Islet of Langerhans (tissue), 1 donor: ENCODE results near the gene NAPSA.
"Not testable (repeated sequence)": the region's sequence is repeated elsewhere in the genome, so short reads cannot be mapped to it uniquely, and the experiment has no call there.

Source experiments
- FAIRE-seq: peaks from one replicate; lab custom pipeline; 2011; peaks lifted over from hg19 to GRCh38; lab: Jason Lieb, UNC

The NAPSA gene

GRCh38 chr19:50365434-50366306 lies at the start of gene NAPSA:
Gene NAPSA (minus strand): TSS chr19:50365639. CDS start chr19:50365621, 18 bp downstream.
- FAIRE-seq = no peak

- no peak for FAIRE-seq
Observed at GRCh38 chr19:50413531-50413930, 48.1 kb upstream of the NAPSA start.

- FAIRE-seq = no peak
Observed at GRCh38 chr19:50413096-50413495, 47.7 kb upstream of the NAPSA start.

DNA sequence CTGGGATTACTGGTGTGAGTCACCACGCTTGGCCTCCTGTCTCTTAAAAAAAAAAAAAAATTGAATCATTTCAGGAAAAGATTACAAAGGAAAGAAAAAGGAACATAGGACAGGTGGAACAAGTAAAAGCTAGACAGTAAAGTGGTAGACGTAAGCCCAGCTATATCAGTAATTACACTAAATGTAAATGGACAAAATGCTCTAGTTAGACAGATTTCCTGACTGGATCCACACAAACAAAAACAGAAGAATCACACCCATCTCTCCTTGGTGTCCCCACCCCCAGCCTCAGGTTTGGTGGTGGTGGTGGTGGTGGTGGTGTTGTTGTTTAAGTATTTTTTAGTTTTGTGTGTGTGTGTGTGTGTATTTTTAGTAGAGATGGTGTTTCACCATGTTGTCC lies 47.0 kb upstream of the NAPSA start:
- no peak for FAIRE-seq

GRCh38 chr19:50410109-50410508 lies 44.7 kb upstream of the NAPSA start:
- no peak for FAIRE-seq

- FAIRE-seq = no peak
Observed at GRCh38 chr19:50409347-50409746, 43.9 kb upstream of the NAPSA start.

- no peak for FAIRE-seq
Observed at GRCh38 chr19:50406829-50407228, 41.4 kb upstream of the NAPSA start.

DNA sequence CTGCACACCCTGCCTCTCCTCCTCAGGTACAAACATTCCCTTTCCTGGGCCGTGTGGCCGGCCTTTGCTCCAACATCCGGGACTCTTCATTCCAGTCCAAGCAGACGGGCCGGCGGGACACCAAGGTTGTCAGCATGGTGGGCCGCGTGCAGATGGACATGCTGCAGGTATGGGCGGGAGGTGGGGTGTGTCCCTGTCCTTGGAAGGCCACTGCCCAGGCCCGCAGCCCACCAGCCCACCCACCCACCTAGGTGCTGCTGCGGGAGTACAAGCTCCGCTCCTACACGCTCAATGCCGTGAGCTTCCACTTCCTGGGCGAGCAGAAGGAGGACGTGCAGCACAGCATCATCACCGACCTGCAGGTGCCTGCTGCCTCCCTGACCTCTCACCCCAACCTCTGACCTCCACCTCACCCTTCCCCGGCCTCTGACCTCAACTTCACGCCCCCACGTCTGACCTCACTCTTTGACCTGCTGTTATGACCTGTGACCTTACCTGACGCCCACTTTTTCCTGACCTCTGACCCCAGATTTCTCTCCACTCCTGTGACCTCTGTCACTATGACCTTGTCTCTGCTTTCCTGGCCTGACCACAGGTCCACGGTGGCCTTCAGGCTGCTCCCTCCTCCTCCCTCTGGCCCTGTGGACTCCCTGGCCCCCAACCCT lies 40.8 kb upstream of the NAPSA start:
- FAIRE-seq = no peak

DNA sequence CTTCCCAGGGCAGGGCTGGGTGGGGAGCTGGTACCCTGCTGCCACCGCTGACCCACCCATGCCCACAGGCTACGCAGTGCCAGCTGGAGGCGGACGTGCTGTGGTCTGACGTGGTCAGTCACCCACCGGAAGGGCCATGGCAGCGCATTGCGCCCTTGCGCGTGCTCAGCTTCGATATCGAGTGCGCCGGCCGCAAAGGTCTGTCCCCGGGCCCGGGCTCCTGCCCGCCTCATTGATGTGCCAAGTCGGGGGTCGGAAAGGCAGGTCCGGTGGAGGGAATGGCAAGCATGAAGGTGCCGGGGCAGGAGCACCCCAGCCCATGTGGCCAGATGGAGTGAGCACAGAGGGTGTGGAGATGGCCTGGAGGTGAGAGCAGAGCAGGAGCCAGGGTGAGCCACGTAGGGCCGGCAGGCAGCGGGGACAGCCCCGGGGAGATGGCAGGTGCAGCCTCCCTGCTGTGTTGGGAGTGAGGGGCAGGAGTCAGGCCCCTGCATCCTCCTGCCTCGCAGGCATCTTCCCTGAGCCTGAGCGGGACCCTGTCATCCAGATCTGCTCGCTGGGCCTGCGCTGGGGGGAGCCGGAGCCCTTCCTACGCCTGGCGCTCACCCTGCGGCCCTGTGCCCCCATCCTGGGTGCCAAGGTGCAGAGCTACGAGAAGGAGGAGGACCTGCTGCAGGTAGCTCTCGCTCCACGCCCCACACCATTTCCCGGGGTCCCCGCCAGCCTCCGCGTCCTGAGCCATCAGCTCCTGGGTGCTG lies 37.3 kb upstream of the NAPSA start:
- no peak for FAIRE-seq

DNA sequence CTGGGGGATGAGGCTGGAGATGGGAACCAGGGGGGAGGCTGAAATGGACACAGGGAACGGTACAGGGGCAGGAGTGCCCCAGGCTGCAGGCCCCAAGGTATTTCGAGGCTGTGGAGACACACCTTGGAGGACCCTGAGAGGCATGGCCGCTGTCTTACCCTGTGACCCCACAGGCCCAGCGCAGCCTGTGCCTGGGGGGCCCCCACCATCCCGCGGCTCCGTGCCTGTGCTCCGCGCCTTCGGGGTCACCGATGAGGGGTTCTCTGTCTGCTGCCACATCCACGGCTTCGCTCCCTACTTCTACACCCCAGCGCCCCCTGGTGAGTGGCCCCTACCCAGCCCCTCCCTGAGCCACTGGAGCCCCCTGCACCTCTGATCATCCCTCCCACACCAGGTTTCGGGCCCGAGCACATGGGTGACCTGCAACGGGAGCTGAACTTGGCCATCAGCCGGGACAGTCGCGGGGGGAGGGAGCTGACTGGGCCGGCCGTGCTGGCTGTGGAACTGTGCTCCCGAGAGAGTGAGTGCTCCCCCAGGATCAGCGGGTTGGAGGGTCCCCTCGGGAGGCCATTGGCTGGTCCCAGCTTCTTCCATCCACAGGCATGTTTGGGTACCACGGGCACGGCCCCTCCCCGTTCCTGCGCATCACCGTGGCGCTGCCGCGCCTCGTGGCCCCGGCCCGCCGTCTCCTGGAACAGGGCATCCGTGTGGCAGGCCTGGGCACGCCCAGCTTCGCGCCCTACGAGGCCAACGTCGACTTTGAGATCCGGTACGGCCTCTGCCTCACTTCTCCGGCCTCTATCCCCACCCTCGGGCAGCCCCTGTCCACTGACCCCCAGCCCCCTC lies 36.4 kb upstream of the NAPSA start:
- FAIRE-seq = no peak

DNA sequence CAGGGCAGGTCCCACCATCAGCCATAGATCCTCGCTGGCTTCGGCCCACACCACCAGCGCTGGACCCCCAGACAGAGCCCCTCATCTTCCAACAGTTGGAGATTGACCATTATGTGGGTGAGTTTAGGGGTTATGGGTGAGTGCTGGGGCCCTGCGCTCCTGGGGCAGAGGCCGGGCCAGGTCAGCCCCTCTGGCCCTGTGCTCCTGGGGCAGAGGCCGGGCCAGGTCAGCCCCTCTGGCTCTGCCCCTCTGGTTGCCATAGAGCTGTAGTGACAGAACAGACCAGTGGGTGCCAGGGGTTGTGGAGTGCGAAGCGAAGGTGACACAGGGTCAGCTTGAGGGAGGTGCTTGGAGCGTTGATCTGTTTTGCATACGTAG lies 33.9 kb upstream of the NAPSA start:
- no peak for FAIRE-seq

GRCh38 chr19:50398675-50399367 lies 33.4 kb upstream of the NAPSA start:
- FAIRE-seq = no peak

GRCh38 chr19:50394017-50394416 lies 28.6 kb upstream of the NAPSA start:
- FAIRE-seq = no peak

DNA sequence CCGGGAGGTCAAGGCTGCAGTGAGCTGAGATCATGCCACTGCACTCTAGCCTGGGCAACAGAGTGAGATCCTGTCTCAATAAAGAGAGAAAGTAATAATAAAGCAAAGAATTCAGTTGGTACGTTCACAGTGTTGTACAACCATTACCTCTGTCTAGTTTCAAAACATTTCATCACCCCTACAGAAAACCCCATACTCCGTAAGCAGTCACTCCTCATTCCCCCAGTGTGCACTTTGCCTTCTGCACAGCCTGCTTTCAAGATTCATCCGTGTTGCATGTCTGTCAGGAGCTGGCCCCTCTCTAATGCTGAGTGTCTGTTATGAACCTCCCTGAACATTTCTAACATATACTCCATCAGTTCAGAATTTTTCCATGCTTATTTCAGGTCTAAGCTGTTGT lies 28.1 kb upstream of the NAPSA start:
- FAIRE-seq = no peak

DNA sequence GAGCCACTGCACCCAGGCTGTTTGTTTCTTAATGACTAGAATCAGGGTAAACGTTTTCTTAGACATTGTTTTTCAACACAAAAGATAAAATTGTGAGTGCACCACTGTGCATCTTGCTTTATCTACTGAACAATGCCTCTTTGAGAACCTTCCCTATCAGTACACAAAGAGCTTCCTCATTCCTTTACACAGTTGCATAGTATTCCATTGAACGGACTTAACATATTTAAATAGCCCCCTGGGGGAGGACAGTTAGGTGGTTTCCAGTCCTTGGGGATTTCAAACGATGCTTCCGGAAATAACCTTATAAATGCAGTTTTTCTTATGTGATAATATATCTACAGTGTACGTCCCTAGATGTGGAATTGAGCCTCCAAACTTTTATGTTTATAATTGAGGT lies 27.3 kb upstream of the NAPSA start:
- FAIRE-seq = no peak

GRCh38 chr19:50390952-50391351 lies 25.5 kb upstream of the NAPSA start:
- not testable (repeated sequence) for FAIRE-seq

DNA sequence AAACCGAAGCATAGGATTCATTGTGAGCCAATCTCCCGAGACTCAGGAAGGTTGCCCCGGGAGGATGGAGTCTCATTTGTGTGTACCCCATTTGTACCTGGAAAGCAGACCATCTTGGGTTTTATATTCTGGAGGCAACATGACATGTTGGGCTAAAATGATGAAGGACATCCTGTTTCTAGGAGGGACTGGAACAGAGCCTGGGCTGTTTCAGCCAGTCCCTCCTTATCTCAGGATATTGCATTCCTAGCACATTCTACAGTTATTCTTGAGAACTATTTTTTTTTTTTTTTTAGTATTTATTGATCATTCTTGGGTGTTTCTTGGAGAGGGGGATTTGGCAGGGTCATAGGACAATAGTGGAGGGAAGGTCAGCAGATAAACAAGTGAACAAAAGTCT lies 24.9 kb upstream of the NAPSA start:
- not testable (repeated sequence) for FAIRE-seq

GRCh38 chr19:50387868-50388245 lies 22.4 kb upstream of the NAPSA start:
- no peak for FAIRE-seq

DNA sequence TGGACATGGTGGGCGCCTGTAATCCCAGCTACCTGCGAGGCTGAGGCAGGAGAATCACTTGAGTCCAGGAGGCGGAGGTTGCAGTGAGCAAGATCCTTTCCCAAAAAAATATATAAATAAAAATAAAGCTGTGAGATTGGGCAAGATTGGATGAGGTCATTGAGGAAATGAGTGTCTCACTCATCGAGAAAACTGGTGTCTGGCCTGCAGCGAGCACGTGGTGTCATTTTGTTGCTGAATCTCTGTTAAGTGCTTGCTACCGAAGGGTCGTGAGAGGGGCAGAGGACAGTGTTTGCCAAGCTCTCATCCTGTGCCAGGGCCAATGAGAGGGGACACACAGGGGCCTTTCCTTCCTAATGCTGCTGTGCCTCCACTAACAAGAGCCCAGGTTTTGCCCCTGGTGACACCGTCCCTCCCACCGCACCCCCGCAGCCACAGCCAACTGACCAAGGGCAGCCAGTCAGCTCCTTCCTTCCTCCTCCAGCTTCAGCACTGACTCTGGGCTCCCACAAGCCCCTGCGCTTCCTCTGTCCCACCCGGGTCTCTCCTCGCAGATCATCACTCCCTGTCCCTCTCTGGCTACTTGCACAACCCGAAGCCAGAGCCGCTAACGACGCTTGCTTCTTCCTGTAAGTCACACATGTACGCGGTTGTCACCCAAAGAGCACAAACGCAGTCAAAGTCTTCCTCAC lies 21.9 kb upstream of the NAPSA start:
- FAIRE-seq = no peak

DNA sequence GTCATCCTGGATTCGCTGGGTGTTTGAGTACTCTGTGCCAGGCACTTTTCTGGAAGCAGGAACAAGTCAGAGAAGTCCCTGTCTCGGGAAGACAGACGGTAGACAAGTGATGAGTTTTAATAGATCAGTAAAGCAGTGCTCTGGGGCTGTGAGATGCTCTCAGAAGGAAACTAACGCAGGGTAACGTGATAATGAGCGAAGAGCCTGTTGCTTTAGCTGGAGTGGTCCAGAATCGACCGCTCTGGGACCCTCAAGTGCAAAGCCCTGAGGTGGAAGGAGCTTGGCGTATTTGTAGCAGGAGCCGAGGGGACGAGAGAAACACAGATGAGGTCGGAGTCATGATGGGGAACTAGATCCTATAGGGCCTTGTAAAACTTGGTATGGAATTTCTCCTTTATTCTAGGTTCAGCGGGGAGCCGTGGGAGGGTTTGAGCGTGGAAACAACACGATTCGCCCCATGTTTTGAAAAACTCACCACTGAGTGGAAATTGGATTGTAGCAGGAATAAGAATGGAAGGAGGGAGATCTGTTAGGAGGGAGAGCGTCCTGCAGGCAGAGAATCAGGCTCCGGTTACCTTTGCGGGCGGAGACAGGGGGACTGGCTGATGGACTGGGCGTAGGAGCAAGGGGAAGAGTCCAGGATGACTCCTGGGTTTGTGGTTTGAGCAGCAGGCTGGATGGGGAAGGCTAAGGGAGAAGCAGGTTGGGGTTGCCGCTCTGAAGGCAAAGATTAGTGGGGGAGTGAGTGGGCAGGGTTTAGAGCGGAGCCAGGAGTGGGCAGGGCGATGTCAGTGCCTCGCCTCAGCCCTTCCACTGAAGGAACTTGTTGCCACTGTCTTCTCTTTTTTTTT lies 19.5 kb upstream of the NAPSA start:
- no peak for FAIRE-seq
